ENCODE measurements around the gene CMC1. TPM values are rescaled to one million over a fixed set of nuclear protein-coding genes. Genes with fewer than 3 reads are reported as not detected.

Gene CMC1
- 10.8 and 20.9 TPM in 2 replicates for total RNA-seq

DNA sequence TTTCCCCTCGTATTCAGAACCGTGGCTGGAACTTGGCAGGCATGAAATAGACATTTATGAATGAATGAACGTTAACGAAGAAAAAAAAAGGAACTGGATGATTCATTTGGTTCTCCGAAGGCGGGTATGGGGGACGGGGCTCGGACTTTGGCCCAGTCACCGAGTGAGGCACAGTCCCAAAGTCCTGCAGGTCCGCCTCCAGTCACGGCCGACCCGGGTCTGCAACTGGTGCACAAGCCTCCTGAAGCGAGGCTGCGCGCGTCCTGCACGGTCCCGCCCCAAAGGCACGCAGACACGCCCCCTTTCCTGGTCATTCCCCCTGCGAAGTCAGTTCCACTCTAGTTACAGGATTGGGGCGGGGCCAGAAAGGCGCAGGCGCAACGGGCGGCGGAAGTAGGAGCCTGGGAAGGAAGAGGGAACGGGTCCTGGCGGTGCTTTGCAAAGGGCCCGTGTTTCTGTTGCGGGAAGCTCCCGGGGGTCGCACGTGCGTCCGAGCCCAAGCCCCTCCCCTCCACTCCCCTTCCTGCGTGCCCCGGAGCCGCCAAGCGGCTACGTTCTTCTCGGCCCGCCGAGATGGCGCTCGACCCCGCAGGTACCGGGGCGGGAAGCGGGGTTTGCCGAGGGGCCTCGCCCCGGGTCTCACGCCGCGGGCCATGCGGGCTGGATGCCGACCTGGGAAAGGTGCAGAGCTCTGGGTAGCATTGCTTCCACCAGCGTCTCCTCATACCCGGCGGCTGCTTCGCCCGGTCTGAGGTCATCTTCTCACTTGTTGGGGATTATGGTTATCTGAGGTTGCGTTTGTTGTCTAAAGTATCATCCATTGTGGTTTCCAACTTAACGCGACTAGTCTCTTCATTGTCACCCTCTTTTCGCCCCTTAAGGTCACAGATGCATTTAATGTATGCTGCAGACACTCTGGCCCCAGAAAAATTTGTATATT lies at the start of gene CMC1:
CMC1 (plus strand) TSS at position 399 of the 940 bp plus-strand sequence; CDS start at position 574, 175 bp downstream.

GRCh38 chr3:28348629-28349468 lies 107.4 kb downstream of the CMC1 start, which contains the start of the genes AZI2 and ZCWPW2:
Gene AZI2, minus strand, starts transcription at chr3:28348824. Its CDS starts 8,207 bp downstream, at chr3:28340617.
Gene ZCWPW2, plus strand, starts transcription at chr3:28348721. Its CDS starts 64,348 bp downstream, at chr3:28413069.

Other genes with a start within 250 kb of the CMC1 start
- gene ZCWPW2, start 107.1 kb downstream of the CMC1 start, total RNA-seq = 0.39 and 0.40 TPM in 2 replicates
- gene AZI2, start 107.2 kb downstream of the CMC1 start, total RNA-seq = 140 and 149 TPM in 2 replicates